ENCODE data around the gene WDR44.
A peak's percentile ranks its signal among the peaks of the same experiment; 100 is the strongest.

DNA sequence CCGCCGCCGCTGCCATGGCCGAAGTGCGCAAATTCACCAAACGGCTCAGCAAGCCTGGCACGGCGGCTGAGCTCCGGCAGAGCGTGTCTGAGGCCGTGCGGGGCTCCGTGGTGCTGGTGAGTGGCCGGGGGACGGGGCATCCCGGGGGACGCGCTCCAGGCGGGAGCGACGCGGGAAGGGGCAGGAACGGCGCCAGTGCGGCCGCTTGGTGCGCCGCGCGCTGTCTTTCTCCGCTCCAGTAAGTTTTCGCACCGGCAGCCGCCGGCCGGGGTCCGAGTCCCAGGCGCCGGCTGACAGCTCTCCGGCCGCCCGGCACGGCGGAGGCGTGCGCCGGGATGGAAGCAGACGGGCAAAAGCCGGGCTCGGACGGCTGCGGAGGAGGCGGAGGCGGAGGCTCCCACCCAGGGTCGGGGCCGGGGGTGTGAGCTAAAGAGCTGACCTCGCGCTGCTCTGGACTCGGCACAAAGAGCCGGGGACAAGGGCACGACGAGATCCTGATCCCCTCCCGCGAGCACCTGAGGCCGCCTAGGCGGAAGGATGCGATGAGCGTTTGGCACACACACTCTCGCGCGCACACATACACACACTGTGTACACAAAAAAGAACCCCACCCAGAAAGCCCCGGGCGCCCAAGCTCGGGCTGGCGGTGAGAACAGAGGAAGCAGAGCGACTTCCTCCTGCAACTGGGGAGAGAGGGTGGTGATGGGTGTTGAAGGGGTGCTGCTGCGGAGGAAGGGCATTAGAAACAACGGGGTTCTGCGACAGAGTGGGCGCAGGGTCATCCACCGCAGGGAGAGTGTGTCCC lies 150.3 kb downstream of the WDR44 start:
- TF ChIP-seq POLR2A (IDR thresholded peaks at IDR 0.05): peak in 1 of 2 donors; percentile 10
- TF ChIP-seq, protein P1, sequence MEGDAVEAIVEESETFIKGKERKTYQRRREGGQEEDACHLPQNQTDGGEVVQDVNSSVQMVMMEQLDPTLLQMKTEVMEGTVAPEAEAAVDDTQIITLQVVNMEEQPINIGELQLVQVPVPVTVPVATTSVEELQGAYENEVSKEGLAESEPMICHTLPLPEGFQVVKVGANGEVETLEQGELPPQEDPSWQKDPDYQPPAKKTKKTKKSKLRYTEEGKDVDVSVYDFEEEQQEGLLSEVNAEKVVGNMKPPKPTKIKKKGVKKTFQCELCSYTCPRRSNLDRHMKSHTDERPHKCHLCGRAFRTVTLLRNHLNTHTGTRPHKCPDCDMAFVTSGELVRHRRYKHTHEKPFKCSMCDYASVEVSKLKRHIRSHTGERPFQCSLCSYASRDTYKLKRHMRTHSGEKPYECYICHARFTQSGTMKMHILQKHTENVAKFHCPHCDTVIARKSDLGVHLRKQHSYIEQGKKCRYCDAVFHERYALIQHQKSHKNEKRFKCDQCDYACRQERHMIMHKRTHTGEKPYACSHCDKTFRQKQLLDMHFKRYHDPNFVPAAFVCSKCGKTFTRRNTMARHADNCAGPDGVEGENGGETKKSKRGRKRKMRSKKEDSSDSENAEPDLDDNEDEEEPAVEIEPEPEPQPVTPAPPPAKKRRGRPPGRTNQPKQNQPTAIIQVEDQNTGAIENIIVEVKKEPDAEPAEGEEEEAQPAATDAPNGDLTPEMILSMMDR (IDR thresholded peaks at IDR 0.05): no peak
- TF ChIP-seq POLR2AphosphoS5 (IDR thresholded peaks at IDR 0.05; ENCODE audit: insufficient read depth in 1 of 2, low read depth in 1 of 2): peak in 1 of 2 donors; percentile 70

Measured in vagina (tissue), 2 donors.